Umbilical cord (tissue), 2 donors: ENCODE data around the gene NAT8L. TPM values are rescaled to one million over a fixed set of nuclear protein-coding genes. Genes with fewer than 3 reads are reported as not detected.
"Not testable (repeated sequence)": the region's sequence is repeated elsewhere in the genome, so short reads cannot be mapped to it uniquely, and the experiment has no call there.

ENCODE experiments used
- DNase-seq: peaks from one replicate; pipeline ENCODE4 v3.0.0-alpha.2; 2015; ENCODE audit warnings: low spot score
- total RNA-seq: library from RNA; depleted of rRNA; stranded (reverse); fragments of >200 nt; gene quantifications from one replicate; pipeline ENCODE4 v1.2.3, GENCODE V29; 2014; ENCODE audit warnings: low replicate concordance; ENCODE audit not compliant: insufficient read depth

Gene NAT8L
- total RNA-seq: 0.48 TPM

- DNase-seq: peak; percentile 17
Observed at GRCh38 chr4:2059046-2059725, at the start of gene NAT8L. NAT8L (plus strand) TSS chr4:2059327; CDS start chr4:2059512, 185 bp downstream.

- DNase-seq: peak; percentile 59
Observed at GRCh38 chr4:2009651-2010233, 49.4 kb upstream of the NAT8L start.

- no peak for DNase-seq
Observed at GRCh38 chr4:2011583-2011982, 47.5 kb upstream of the NAT8L start.

GRCh38 chr4:2015008-2015407, 44.1 kb upstream of the NAT8L start:
- DNase-seq: no peak

- DNase-seq: peak; percentile 91
Observed at GRCh38 chr4:2021358-2022018, 37.6 kb upstream of the NAT8L start.

- DNase-seq: no peak
Observed at GRCh38 chr4:2024683-2025082, 34.4 kb upstream of the NAT8L start.

- no peak for DNase-seq
Observed at GRCh38 chr4:2025817-2026216, 33.3 kb upstream of the NAT8L start.

GRCh38 chr4:2027120-2027519, 32.0 kb upstream of the NAT8L start:
- DNase-seq: not testable (repeated sequence)

- not testable (repeated sequence) for DNase-seq
Observed at GRCh38 chr4:2031161-2031560, 28.0 kb upstream of the NAT8L start.

- no peak for DNase-seq
Observed at GRCh38 chr4:2036327-2036726, 22.8 kb upstream of the NAT8L start.

- DNase-seq: no peak
Observed at GRCh38 chr4:2036866-2037265, 22.3 kb upstream of the NAT8L start.

GRCh38 chr4:2040391-2041238, 18.5 kb upstream of the NAT8L start:
- DNase-seq: no peak

- peak; percentile 80 for DNase-seq
Observed at GRCh38 chr4:2041239-2042130, 17.6 kb upstream of the NAT8L start.

GRCh38 chr4:2042204-2042946, 16.8 kb upstream of the NAT8L start:
- DNase-seq: no peak

- no peak for DNase-seq
Observed at GRCh38 chr4:2042947-2043395, 16.2 kb upstream of the NAT8L start.

- no peak for DNase-seq
Observed at GRCh38 chr4:2043396-2044118, 15.6 kb upstream of the NAT8L start.

- no peak for DNase-seq
Observed at GRCh38 chr4:2044119-2044485, 15.0 kb upstream of the NAT8L start.

- no peak for DNase-seq
Observed at GRCh38 chr4:2044542-2045517, 14.3 kb upstream of the NAT8L start.
